IMR-90 (cell line): ENCODE data around the gene PLEKHA8. TPM values are rescaled to one million over a fixed set of nuclear protein-coding genes. Genes with fewer than 3 reads are reported as not detected.

ENCODE experiments used
- ATAC-seq: fragments of 200-7000 bp; cut with Tn5 transposase; 2 replicates; pipeline ENCODE4 v1.9.1; 2020; ENCODE audit warnings: low read depth, mild to moderate bottlenecking, moderate library complexity
- BruUV-seq: library from RNA; stranded (reverse); fragments of 400-500 nt; replicated peaks from 2 replicates; lab custom pipeline; 2021; lab: Mats Ljungman, UMichigan
- CTCF ChIA-PET: fragments of 300-600 bp; formaldehyde crosslinking; extraction: SDS; loops from one replicate; lab custom pipeline; 2021; ENCODE audit warnings: antibody characterized with exemption; lab: Yijun Ruan, JAX
- POLR2A ChIA-PET: fragments of 300-600 bp; sonication (Branson Sonifier 250); formaldehyde crosslinking; loops from one replicate; lab custom pipeline; 2022; ENCODE audit warnings: antibody characterized with exemption; ENCODE audit not compliant: unreplicated experiment; lab: Charles Lee
- DNase-seq: peaks from one replicate; pipeline ENCODE4 v3.0.0; 2013
- H2AFZ ChIP-seq: replicated peaks from 2 replicates; pipeline ENCODE3; 2013; ENCODE audit warnings: low read length, mild to moderate bottlenecking; ENCODE audit not compliant: poor library complexity
- H2AK5ac ChIP-seq: 2 replicates; pipeline ENCODE4 v1.6.1; 2013; ENCODE audit warnings: low read depth, low read length, inconsistent platforms
- H2AK9ac ChIP-seq: replicated peaks from 2 replicates; pipeline ENCODE3; 2013; ENCODE audit warnings: mild to moderate bottlenecking, low read depth, low read length, moderate library complexity; ENCODE audit not compliant: poor library complexity
- H2BK120ac ChIP-seq: 2 replicates; pipeline ENCODE4 v1.6.1; 2013; ENCODE audit warnings: low read depth, low read length, inconsistent platforms
- H2BK15ac ChIP-seq: 3 replicates; pipeline ENCODE4 v1.6.1; 2013; ENCODE audit warnings: low read depth, low read length, inconsistent platforms
- H2BK20ac ChIP-seq: 2 replicates; pipeline ENCODE4 v1.6.1; 2013; ENCODE audit warnings: low read depth, mild to moderate bottlenecking, inconsistent platforms, low read length, moderate library complexity
- H2BK5ac ChIP-seq: 2 replicates; pipeline ENCODE4 v1.6.1; 2013; ENCODE audit warnings: mild to moderate bottlenecking, low read depth, low read length, inconsistent platforms; ENCODE audit not compliant: poor library complexity, severe bottlenecking
- H3K14ac ChIP-seq: replicated peaks from 2 replicates; pipeline ENCODE4 v1.6.1; 2013; ENCODE audit warnings: low read depth, low read length, inconsistent platforms
- H3K18ac ChIP-seq: 2 replicates; pipeline ENCODE4 v1.6.1; 2013; ENCODE audit warnings: low read depth, low read length, control low read depth
- H3K23ac ChIP-seq: 2 replicates; pipeline ENCODE4 v1.6.1; 2013; ENCODE audit warnings: low read depth, low read length, inconsistent platforms
- H3K27ac ChIP-seq: 2 replicates; pipeline ENCODE4 v1.5.1; 2013; ENCODE audit warnings: mild to moderate bottlenecking, control low read depth, low read length; ENCODE audit not compliant: insufficient read depth
- H3K27me3 ChIP-seq: 2 replicates; pipeline ENCODE4 v1.6.1; 2013; ENCODE audit warnings: low read length; ENCODE audit not compliant: control insufficient read depth, insufficient read depth
- H3K36me3 ChIP-seq: 2 replicates; pipeline ENCODE4 v1.6.1; 2013; ENCODE audit warnings: low read length, mixed read lengths; ENCODE audit not compliant: control insufficient read depth, insufficient read depth
- H3K4ac ChIP-seq: 2 replicates; pipeline ENCODE4 v1.6.1; 2013; ENCODE audit warnings: low read depth, low read length, inconsistent platforms
- H3K4me1 ChIP-seq: 2 replicates; pipeline ENCODE4 v1.6.1; 2013; ENCODE audit warnings: low read length, mixed read lengths; ENCODE audit not compliant: control insufficient read depth, insufficient read depth
- H3K4me2 ChIP-seq: 2 replicates; pipeline ENCODE4 v1.6.1; 2013; ENCODE audit warnings: low read depth, mild to moderate bottlenecking, control low read depth, low read length, moderate library complexity
- H3K4me3 ChIP-seq: 2 replicates; pipeline ENCODE4 v1.5.1; 2013; ENCODE audit warnings: low read depth, mild to moderate bottlenecking, control low read depth, low read length, moderate library complexity; ENCODE audit not compliant: insufficient read depth
- H3K56ac ChIP-seq: 2 replicates; pipeline ENCODE4 v1.6.1; 2013; ENCODE audit warnings: low read length, inconsistent platforms; ENCODE audit not compliant: insufficient read depth; ENCODE audit errors: extremely low read depth
- H3K79me1 ChIP-seq, 2 experiments: 2 replicates each; pipeline ENCODE4 v1.6.1; 2013; ENCODE audit warnings: low read length in 2 of 2, inconsistent platforms in 1 of 2, low read depth in 1 of 2
- H3K9ac ChIP-seq: 2 replicates; pipeline ENCODE4 v1.6.1; 2013; ENCODE audit warnings: low read depth, low read length, control low read depth
- H3K9me1 ChIP-seq: 2 replicates; pipeline ENCODE4 v1.6.1; 2013; ENCODE audit warnings: low read length, inconsistent platforms; ENCODE audit not compliant: insufficient read depth
- H3K9me3 ChIP-seq: 2 replicates; pipeline ENCODE4 v1.6.1; 2013; ENCODE audit warnings: low read length; ENCODE audit not compliant: control insufficient read depth, insufficient read depth
- H4K20me1 ChIP-seq: 2 replicates; pipeline ENCODE4 v1.6.1; 2013; ENCODE audit warnings: low read length, inconsistent platforms; ENCODE audit not compliant: insufficient read depth
- H4K5ac ChIP-seq: 2 replicates; pipeline ENCODE4 v1.6.1; 2013; ENCODE audit warnings: mild to moderate bottlenecking, low read depth, low read length, control low read depth
- H4K8ac ChIP-seq, 2 experiments: 2 replicates each; pipeline ENCODE4 v1.6.1; 2013; ENCODE audit warnings: low read depth in 2 of 2, low read length in 2 of 2, control low read depth in 1 of 2, inconsistent platforms in 1 of 2
- H4K91ac ChIP-seq: 2 replicates; pipeline ENCODE4 v1.6.1; 2013; ENCODE audit warnings: low read depth, low read length, inconsistent platforms; ENCODE audit not compliant: insufficient read depth
- CEBPB ChIP-seq: IDR thresholded peaks from 2 replicates; pipeline ENCODE4 v1.6.1; 2012; ENCODE audit warnings: low read depth, low read length, improper control_type of control experiment
- CHD1 ChIP-seq: IDR thresholded peaks from 2 replicates; pipeline ENCODE4 v1.6.1; 2012; ENCODE audit warnings: low read depth, low read length, improper control_type of control experiment
- CTCF ChIP-seq: conservative IDR thresholded peaks from 2 replicates; pipeline ENCODE4 v1.5.1; 2012; ENCODE audit warnings: mild to moderate bottlenecking, low read depth, low read length, improper control_type of control experiment
- ELK1 ChIP-seq: fragments of 150-350 bp; IDR thresholded peaks from 2 replicates; pipeline ENCODE4 v1.6.1; 2016; ENCODE audit warnings: low read depth, mild to moderate bottlenecking, low read length, moderate library complexity, borderline replicate concordance
- FOS ChIP-seq: fragments of 150-350 bp; IDR thresholded peaks from 2 replicates; pipeline ENCODE4 v1.6.1; 2016; ENCODE audit warnings: low read depth, low read length
- MAFK ChIP-seq: IDR thresholded peaks from 2 replicates; pipeline ENCODE4 v1.6.1; 2012; ENCODE audit warnings: low read depth, low read length, improper control_type of control experiment
- MAZ ChIP-seq: IDR thresholded peaks from 2 replicates; pipeline ENCODE4 v1.6.1; 2012; ENCODE audit warnings: low read depth, mild to moderate bottlenecking, low read length, improper control_type of control experiment, moderate library complexity, borderline replicate concordance
- RAD21 ChIP-seq: IDR thresholded peaks from 2 replicates; pipeline ENCODE4 v1.6.1; 2012; ENCODE audit warnings: low read length, improper control_type of control experiment
- RCOR1 ChIP-seq: IDR thresholded peaks from 2 replicates; pipeline ENCODE4 v1.6.1; 2012; ENCODE audit warnings: mild to moderate bottlenecking, low read length, improper control_type of control experiment; ENCODE audit not compliant: insufficient replicate concordance
- RFX5 ChIP-seq: IDR thresholded peaks from 2 replicates; pipeline ENCODE4 v1.8.0; 2012; ENCODE audit warnings: low read depth, mild to moderate bottlenecking, low read length, moderate library complexity
- SMC3 ChIP-seq: fragments of 150-350 bp; IDR thresholded peaks from 2 replicates; pipeline ENCODE4 v1.6.1; 2016; ENCODE audit warnings: low read depth, mild to moderate bottlenecking, antibody characterized with exemption, low read length, moderate library complexity
- WGBS, 2 experiments: methylation state at CpG; one replicate each; pipeline versions ENCODE4 v1.1.5 to v1.1.7; 2013; ENCODE audit warnings: missing lambda C conversion rate in 2 of 2; ENCODE audit not compliant: insufficient read length in 1 of 2; ENCODE audit errors: extremely low coverage in 2 of 2; 5-methylcytosine and 5-hydroxymethylcytosine counted together
- dilution Hi-C: fragments of 300-500 bp; cut with HindIII; formaldehyde crosslinking; loops from one replicate; pipeline ENCODE4 v1.14.3; 2018; ENCODE audit warnings: low sequenced_read_pairs; ENCODE audit not compliant: unreplicated experiment
- in situ Hi-C: fragments of 300-500 bp; cut with MboI; formaldehyde crosslinking; loops from 3 replicates; pipeline ENCODE4 v1.14.3; 2019; ENCODE audit warnings: low sequenced_read_pairs, inconsistent platforms, mixed read lengths
- intact Hi-C: fragments of 100-400 bp; cut with micrococcal nuclease; formaldehyde crosslinking; loops from 2 replicates; pipeline ENCODE4 v1.10.0; 2022
- polyA plus RNA-seq, 3 experiments: library from polyadenylated mRNA; depleted of rRNA; stranded (reverse); fragments of >200 nt; gene quantifications; 2 replicates each; pipeline ENCODE4 v1.2.3, GENCODE V29; 2012; ENCODE audit warnings: low replicate concordance in 1 of 3
- total RNA-seq: library from RNA; depleted of rRNA; stranded (reverse); fragments of >200 nt; gene quantifications from 2 replicates; pipeline ENCODE4 v1.2.3, GENCODE V29; 2012

PLEKHA8 gene
- total and polyA plus RNA-seq, 2 of the 4 experiments (the other 2 are of a cell fraction): 3.6 to 9.7 TPM

- peaks cover 0 to 3% of the 10 kb centered on the region in 2 experiments; a peak in 1 of 4 replicates for H3K79me1 ChIP-seq
- no peaks in the 10 kb centered on the region for H3K4me1 ChIP-seq
- peaks cover 8% of the 10 kb centered on the region for H3K9me1 ChIP-seq
- H3K9me3 ChIP-seq: no peaks in the 10 kb centered on the region
- no peak overlapping the region for H2AFZ ChIP-seq
- H4K91ac ChIP-seq: no peak overlapping the region
- H4K5ac ChIP-seq: no peak overlapping the region
- H2BK20ac ChIP-seq: no peak overlapping the region
- H3K9ac ChIP-seq: no peak overlapping the region
- H2BK5ac ChIP-seq: no peak overlapping the region
- H3K4me2 ChIP-seq: no peak overlapping the region
- H3K4ac ChIP-seq: no peak overlapping the region
- no peak overlapping the region for H2AK9ac ChIP-seq
- CTCF ChIA-PET: no interaction called here
- no peak overlapping the region for H3K4me3 ChIP-seq
- H3K27ac ChIP-seq: no peak overlapping the region
- no CpG with 5 or more reads among the region's 3 CpGs for WGBS, 2 experiments
- no peak for TF ChIP-seq RAD21
- no peak for TF ChIP-seq SMC3
- no peak for TF ChIP-seq MAFK
- no peak for TF ChIP-seq CEBPB
- no peak for TF ChIP-seq MAZ
- no peak for TF ChIP-seq RCOR1
- no peak for TF ChIP-seq CHD1
- no peak for TF ChIP-seq CTCF
- TF ChIP-seq RFX5: no peak
- no peak for TF ChIP-seq ELK1
- no peak for TF ChIP-seq FOS
- H2BK120ac ChIP-seq: no peak overlapping the region
- H2BK15ac ChIP-seq: no peak overlapping the region
- dilution Hi-C loops (no loop called here), in situ Hi-C loops (no loop called here), intact Hi-C loops (no loop called here)
- no peak overlapping the region for H3K14ac ChIP-seq
- H3K36me3 ChIP-seq: peaks cover 7% of the 10 kb centered on the region
- no TSS peak for BruUV-seq
- H4K8ac ChIP-seq: no peak overlapping the region
- POLR2A ChIA-PET: no interaction called here
- DNase-seq (no peak), ATAC-seq (no peak)
- H3K56ac ChIP-seq: no peak overlapping the region
- no peak overlapping the region for H3K18ac ChIP-seq
- H2AK5ac ChIP-seq: no peak overlapping the region
- no peak overlapping the region for H3K23ac ChIP-seq
- H3K27me3 ChIP-seq: no peaks in the 10 kb centered on the region
- no peaks in the 10 kb centered on the region for H4K20me1 ChIP-seq
Observed at GRCh38 chr7:30084212-30084611, 56.0 kb downstream of the PLEKHA8 start.
